Chondrocyte (in vitro differentiated cells): ENCODE data around the gene NR6A1. TPM values are rescaled to one million over a fixed set of nuclear protein-coding genes. Genes with fewer than 3 reads are reported as not detected.
A peak's percentile ranks its signal among the peaks of the same experiment; 100 is the strongest.

Experiments
- DNase-seq: peaks from one replicate; pipeline ENCODE4 v3.0.0; 2021; ENCODE audit warnings: mixed read lengths, low spot score
- H3K27ac Mint-ChIP-seq: one replicate; pipeline ENCODE4 v1.8.0; 2021; ENCODE audit warnings: mild to moderate bottlenecking, moderate library complexity, mixed read lengths; ENCODE audit not compliant: unreplicated experiment
- H3K27me3 Mint-ChIP-seq: 2 replicates; pipeline ENCODE4 v1.8.0; 2021; ENCODE audit warnings: low read depth, mixed read lengths
- H3K36me3 Mint-ChIP-seq: 2 replicates; pipeline ENCODE4 v1.8.0; 2021; ENCODE audit warnings: low read depth, mixed read lengths
- H3K4me1 Mint-ChIP-seq: 2 replicates; pipeline ENCODE4 v1.8.0; 2021; ENCODE audit warnings: low read depth, mild to moderate bottlenecking, mixed read lengths
- H3K4me3 Mint-ChIP-seq: one replicate; pipeline ENCODE4 v1.8.0; 2021; ENCODE audit warnings: mild to moderate bottlenecking, moderate library complexity, mixed read lengths; ENCODE audit not compliant: unreplicated experiment
- H3K9me3 Mint-ChIP-seq: 2 replicates; pipeline ENCODE4 v1.8.0; 2021; ENCODE audit warnings: low read depth, mixed read lengths
- CTCF ChIP-seq: fragments of 200-600 bp; sonication (generic); IDR thresholded peaks from 2 replicates; pipeline ENCODE4 v1.5.0; 2021; ENCODE audit warnings: antibody characterized with exemption, mild to moderate bottlenecking, moderate library complexity
- total RNA-seq: library from RNA; stranded (reverse); gene quantifications from 3 replicates; pipeline ENCODE4 v1.2.1, GENCODE V29; 2021

Gene NR6A1
- total RNA-seq, 1 donor from 2014 or later = 0.77 TPM

- no peaks in the 10 kb centered on the region for H3K9me3 Mint-ChIP-seq
- no peak for TF ChIP-seq CTCF
- H3K36me3 Mint-ChIP-seq = no peaks in the 10 kb centered on the region
- H3K27me3 Mint-ChIP-seq = peaks cover 5% of the 10 kb centered on the region
- DNase-seq = no peak
- no peak overlapping the region for H3K27ac Mint-ChIP-seq
- peaks cover 18% of the 10 kb centered on the region for H3K4me1 Mint-ChIP-seq
- no peak overlapping the region for H3K4me3 Mint-ChIP-seq
These were observed 21.3 kb downstream of the NR6A1 start for GRCh38 chr9:124749781-124750180.

- H3K27ac Mint-ChIP-seq = no peak overlapping the region
- H3K36me3 Mint-ChIP-seq = no peaks in the 10 kb centered on the region
- no peaks in the 10 kb centered on the region for H3K9me3 Mint-ChIP-seq
- no peak for DNase-seq
- peaks cover 15% of the 10 kb centered on the region for H3K4me1 Mint-ChIP-seq
- H3K27me3 Mint-ChIP-seq = peaks cover under 1% of the 10 kb centered on the region
- H3K4me3 Mint-ChIP-seq = no peak overlapping the region
- no peak for TF ChIP-seq CTCF
These were observed 21.8 kb downstream of the NR6A1 start for GRCh38 chr9:124749284-124749683.

GRCh38 chr9:124747065-124747464, 24.0 kb downstream of the NR6A1 start:
- Mint-ChIP-seq H3K36me3 (no peaks in the 10 kb centered on the region), H3K4me3 (no peak overlapping the region), H3K4me1 (peaks cover 21% of the 10 kb centered on the region), H3K9me3 (no peaks in the 10 kb centered on the region), H3K27ac (no peak overlapping the region), H3K27me3 (no peaks in the 10 kb centered on the region)
- DNase-seq = no peak
- TF ChIP-seq CTCF = no peak

- DNase-seq = no peak
- TF ChIP-seq CTCF = no peak
- Mint-ChIP-seq H3K36me3 (no peaks in the 10 kb centered on the region), H3K27me3 (no peaks in the 10 kb centered on the region), H3K4me3 (no peak overlapping the region), H3K9me3 (no peaks in the 10 kb centered on the region), H3K27ac (peak overlapping the region; percentile 11), H3K4me1 (peaks cover 12% of the 10 kb centered on the region)
These were observed 27.3 kb downstream of the NR6A1 start for GRCh38 chr9:124743686-124744348.

- Mint-ChIP-seq H3K4me1 (peaks cover 12% of the 10 kb centered on the region), H3K9me3 (no peaks in the 10 kb centered on the region), H3K27me3 (no peaks in the 10 kb centered on the region), H3K27ac (no peak overlapping the region), H3K36me3 (no peaks in the 10 kb centered on the region), H3K4me3 (no peak overlapping the region)
- TF ChIP-seq CTCF = no peak
- DNase-seq = no peak
These were observed 28.2 kb downstream of the NR6A1 start for GRCh38 chr9:124742940-124743339.
